ENCODE data around the gene SH3RF3.

The SH3RF3 gene

DNA sequence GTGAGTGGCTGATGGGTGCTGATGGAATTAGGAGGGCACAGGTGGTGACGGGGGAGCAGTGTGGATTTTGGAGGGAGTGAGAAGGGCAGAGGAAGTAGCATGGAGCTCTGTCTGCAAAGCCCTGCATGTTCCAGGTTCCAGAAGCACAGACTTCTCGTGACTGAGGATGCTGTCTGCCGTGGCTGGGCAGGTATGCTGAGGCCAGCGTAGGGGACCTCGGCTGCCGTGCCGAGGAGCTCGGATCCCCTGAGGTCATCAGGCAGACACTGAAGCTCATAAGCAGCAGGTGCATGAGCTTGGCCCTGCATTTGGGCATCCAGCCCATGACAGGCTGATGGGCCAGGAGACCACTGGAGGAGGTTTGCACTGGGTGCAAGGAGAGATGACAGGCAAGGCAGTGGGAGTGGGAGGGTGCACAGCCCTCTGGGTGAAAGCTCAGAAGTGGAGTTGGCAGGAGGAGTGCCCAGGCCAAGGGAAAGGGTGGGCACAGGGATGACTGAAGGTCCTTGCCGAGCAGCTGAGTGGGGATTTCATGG, 215.3 kb downstream of the SH3RF3 start:
- TF ChIP-seq, protein P1, sequence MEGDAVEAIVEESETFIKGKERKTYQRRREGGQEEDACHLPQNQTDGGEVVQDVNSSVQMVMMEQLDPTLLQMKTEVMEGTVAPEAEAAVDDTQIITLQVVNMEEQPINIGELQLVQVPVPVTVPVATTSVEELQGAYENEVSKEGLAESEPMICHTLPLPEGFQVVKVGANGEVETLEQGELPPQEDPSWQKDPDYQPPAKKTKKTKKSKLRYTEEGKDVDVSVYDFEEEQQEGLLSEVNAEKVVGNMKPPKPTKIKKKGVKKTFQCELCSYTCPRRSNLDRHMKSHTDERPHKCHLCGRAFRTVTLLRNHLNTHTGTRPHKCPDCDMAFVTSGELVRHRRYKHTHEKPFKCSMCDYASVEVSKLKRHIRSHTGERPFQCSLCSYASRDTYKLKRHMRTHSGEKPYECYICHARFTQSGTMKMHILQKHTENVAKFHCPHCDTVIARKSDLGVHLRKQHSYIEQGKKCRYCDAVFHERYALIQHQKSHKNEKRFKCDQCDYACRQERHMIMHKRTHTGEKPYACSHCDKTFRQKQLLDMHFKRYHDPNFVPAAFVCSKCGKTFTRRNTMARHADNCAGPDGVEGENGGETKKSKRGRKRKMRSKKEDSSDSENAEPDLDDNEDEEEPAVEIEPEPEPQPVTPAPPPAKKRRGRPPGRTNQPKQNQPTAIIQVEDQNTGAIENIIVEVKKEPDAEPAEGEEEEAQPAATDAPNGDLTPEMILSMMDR (IDR thresholded peaks at IDR 0.05; ENCODE audit: borderline replicate concordance, insufficient read depth, low read depth, low read length), result no peak
- H3K4me3 ChIP-seq (ENCODE audit: low read depth, low read length), result no peak overlapping the region

DNA sequence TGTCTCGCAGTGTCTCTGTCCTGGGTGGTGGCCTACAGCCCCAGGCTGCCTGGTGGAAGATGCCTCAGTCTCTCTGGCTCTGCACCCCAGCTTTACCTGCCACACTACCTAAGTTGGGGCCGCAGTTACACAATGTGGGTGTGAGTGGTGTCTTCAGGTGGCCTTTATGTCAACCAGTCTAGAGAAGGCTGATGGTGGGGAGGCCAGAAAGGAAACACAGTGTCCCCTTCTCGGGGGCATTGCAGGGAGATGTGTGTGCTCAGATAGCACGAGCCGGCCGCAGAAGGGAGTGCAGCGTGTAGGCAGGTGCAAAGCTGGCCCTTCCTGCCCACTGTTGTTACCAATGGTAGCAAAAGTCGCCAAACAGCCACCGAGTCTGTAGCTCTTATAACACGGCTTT, 216.1 kb downstream of the SH3RF3 start:
- H3K4me3 ChIP-seq (ENCODE audit: low read depth, low read length), result no peak overlapping the region
- TF ChIP-seq, protein P1 (IDR thresholded peaks at IDR 0.05; ENCODE audit: borderline replicate concordance, insufficient read depth, low read depth, low read length), result no peak

GRCh38 chr2:109345653-109346480, 216.9 kb downstream of the SH3RF3 start:
- TF ChIP-seq, protein P1 (IDR thresholded peaks at IDR 0.05; ENCODE audit: borderline replicate concordance, insufficient read depth, low read depth, low read length), result no peak
- H3K4me3 ChIP-seq (ENCODE audit: low read depth, low read length), result no peak overlapping the region

- TF ChIP-seq, protein P1 (IDR thresholded peaks at IDR 0.05; ENCODE audit: borderline replicate concordance, insufficient read depth, low read depth, low read length), result no peak
- no peak overlapping the region for H3K4me3 ChIP-seq (ENCODE audit: low read depth, low read length)
Observed at GRCh38 chr2:109346601-109347228, 217.7 kb downstream of the SH3RF3 start.

DNA sequence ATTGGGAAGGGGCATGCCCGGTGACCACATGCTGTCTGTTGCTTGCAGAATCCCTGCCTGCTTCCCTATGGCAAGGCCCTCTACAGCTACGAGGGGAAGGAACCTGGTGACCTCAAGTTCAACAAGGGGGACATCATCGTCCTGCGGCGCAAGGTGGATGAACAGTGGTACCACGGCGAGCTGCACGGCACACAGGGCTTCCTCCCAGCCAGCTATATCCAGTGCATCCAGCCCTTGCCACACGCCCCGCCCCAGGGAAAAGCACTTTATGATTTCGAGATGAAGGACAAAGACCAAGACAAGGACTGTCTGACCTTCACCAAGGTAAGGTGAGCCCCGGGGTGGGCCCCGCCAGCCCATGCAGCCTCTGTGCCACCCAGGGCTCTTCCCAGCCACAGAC, 218.6 kb downstream of the SH3RF3 start:
- H3K4me3 ChIP-seq (ENCODE audit: low read depth, low read length), result no peak overlapping the region
- TF ChIP-seq, protein P1 (IDR thresholded peaks at IDR 0.05; ENCODE audit: borderline replicate concordance, insufficient read depth, low read depth, low read length), result no peak

- H3K4me3 ChIP-seq (ENCODE audit: low read depth, low read length), result no peak overlapping the region
- TF ChIP-seq, protein P1 (IDR thresholded peaks at IDR 0.05; ENCODE audit: borderline replicate concordance, insufficient read depth, low read depth, low read length), result no peak
Observed at GRCh38 chr2:109348190-109348589, 219.2 kb downstream of the SH3RF3 start.
